ENCODE data around the gene PRDM15.

GRCh38 chr21:41825216-41825615 is 53.9 kb downstream of the PRDM15 start:
- TF ChIP-seq CTCF (conservative IDR thresholded peaks at IDR 0.05 in 1 of 2, IDR thresholded peaks at IDR 0.05 in 1 of 2; ENCODE audit: extremely low read depth in 1 of 2, insufficient read depth in 1 of 2, low read depth in 1 of 2, low read length in 2 of 2), result no peak
- TF ChIP-seq EZH2 (IDR thresholded peaks at IDR 0.05; ENCODE audit: borderline replicate concordance, low read length), result no peak

Measured in mammary epithelial cell (primary cell).